ENCODE measurements around the gene CRHBP. TPM values are rescaled to one million over a fixed set of nuclear protein-coding genes. Genes with fewer than 3 reads are reported as not detected.
"Not testable (repeated sequence)": the region's sequence is repeated elsewhere in the genome, so short reads cannot be mapped to it uniquely, and the experiment has no call there.

CRHBP gene, protein sequence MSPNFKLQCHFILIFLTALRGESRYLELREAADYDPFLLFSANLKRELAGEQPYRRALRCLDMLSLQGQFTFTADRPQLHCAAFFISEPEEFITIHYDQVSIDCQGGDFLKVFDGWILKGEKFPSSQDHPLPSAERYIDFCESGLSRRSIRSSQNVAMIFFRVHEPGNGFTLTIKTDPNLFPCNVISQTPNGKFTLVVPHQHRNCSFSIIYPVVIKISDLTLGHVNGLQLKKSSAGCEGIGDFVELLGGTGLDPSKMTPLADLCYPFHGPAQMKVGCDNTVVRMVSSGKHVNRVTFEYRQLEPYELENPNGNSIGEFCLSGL
- total RNA-seq = 1 to 10 TPM in 3 of 4 donors, not detected in 1; 1.3 to 8.1 (median 7.0) TPM

DNA sequence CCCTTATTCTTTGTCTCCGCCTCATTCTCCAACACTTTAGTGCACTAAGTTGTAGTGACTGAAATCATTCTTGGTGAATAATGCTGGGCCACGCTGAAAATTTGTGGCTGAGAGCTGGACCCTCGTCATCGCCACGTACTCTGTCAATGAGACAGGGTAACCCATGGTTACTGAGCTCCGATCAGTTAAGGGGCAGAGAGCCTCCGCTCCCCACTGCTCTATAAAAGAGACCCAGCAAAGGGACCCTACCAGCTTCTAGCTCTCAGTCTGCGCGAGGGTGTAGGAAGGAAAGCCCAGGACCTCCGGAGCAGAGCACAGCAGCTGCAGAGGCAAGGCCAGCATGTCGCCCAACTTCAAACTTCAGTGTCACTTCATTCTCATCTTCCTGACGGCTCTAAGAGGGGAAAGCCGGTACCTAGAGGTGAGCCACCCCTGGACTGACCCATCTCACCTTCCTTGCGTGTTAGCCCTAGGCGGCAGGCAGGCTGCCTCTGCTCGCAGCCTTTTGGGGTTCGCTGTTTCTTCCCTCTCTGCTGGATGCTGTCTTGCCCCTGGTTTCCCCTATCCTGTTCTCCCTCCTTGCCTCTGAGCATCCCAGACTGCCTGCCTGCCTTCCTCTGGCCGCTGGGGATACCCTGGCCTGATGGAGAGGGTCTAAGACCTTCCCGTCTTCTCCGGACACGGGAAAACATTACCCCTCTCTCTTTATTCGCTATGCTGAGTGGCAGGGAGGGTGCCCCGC lies at the start of gene CRHBP:
TSS of gene CRHBP (plus strand) at position 251 of the 742 bp plus-strand sequence. CDS start at position 341, 90 bp downstream.
- TF ChIP-seq, protein P1, sequence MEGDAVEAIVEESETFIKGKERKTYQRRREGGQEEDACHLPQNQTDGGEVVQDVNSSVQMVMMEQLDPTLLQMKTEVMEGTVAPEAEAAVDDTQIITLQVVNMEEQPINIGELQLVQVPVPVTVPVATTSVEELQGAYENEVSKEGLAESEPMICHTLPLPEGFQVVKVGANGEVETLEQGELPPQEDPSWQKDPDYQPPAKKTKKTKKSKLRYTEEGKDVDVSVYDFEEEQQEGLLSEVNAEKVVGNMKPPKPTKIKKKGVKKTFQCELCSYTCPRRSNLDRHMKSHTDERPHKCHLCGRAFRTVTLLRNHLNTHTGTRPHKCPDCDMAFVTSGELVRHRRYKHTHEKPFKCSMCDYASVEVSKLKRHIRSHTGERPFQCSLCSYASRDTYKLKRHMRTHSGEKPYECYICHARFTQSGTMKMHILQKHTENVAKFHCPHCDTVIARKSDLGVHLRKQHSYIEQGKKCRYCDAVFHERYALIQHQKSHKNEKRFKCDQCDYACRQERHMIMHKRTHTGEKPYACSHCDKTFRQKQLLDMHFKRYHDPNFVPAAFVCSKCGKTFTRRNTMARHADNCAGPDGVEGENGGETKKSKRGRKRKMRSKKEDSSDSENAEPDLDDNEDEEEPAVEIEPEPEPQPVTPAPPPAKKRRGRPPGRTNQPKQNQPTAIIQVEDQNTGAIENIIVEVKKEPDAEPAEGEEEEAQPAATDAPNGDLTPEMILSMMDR (IDR thresholded peaks at IDR 0.05) = no peak
- no peak for TF ChIP-seq POLR2A (IDR thresholded peaks at IDR 0.05)
- Histone ChIP-seq H3K27ac (no peak within 1 kb of the TSS), H3K4me3 (peak within 1 kb of the TSS in 1 of 2 donors; percentile 5), H3K9me3 (no peaks in the 10 kb centered on the region), H3K4me1 (no peaks in the 10 kb centered on the region), H3K27me3 (no peaks in the 10 kb centered on the region), H3K36me3 (no peaks in the 10 kb centered on the region)
- intact Hi-C loops (cut with DNase I; ENCODE audit: low total_unique reads) = no loop called here
- no peak for DNase-seq

DNA sequence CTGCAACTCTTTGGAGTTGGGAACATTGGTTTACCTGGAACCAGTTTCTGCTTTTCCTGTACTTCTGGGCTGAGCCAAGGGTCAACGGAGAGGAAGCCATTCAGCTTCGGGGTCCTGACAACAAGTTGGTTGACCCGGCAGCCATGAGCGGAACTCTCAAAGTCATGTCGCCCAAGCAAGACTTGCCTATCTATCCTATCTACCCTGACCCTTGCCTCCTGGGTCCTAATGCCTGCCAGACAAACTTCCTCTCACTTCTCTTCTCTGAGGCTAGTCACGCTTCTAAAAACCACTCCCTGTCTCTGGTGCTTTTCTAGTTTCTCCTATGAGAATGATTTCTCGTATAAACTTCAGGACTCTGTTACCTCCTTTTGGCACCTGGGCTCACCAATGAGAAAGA lies 44.7 kb upstream of the CRHBP start:
- Histone ChIP-seq H3K27ac (no peak overlapping the region), H3K9me3 (no peaks in the 10 kb centered on the region), H3K4me3 (no peak overlapping the region), H3K4me1 (no peaks in the 10 kb centered on the region), H3K27me3 (no peaks in the 10 kb centered on the region), H3K36me3 (no peaks in the 10 kb centered on the region)
- intact Hi-C loops (cut with DNase I; ENCODE audit: low total_unique reads) = no loop called here
- no peak for DNase-seq
- TF ChIP-seq POLR2A (IDR thresholded peaks at IDR 0.05) = no peak
- TF ChIP-seq, protein P1 (IDR thresholded peaks at IDR 0.05) = no peak

DNA sequence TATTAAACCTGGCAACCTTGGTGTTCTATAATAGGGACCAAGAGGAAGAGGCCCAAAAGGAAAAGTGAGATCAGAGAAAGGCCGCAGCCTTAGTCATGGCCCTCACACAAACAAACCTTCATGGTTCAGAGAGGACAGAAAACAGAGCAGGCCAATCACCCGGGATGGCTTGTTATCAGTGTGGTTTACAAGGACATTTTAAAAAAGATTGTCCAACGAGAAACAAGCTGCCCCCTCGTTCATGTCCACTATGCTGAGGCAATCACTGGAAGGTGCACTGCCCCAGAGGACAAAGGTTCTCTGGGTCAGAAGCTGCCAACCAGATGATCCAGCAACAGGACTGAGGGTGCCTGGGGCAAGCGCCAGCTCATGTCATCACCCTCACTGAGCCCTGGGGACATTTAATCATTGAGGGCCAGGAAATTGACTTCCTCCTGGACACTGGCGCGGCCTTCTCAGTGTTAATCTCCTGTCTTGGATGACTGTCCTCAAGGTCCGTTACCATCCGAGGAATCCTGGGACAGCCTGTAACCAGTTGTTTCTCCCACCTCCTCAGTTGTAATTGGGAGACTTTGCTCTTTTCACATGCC lies 42.4 kb upstream of the CRHBP start:
- intact Hi-C loops (cut with DNase I; ENCODE audit: low total_unique reads); H3K4me1 ChIP-seq; H3K9me3 ChIP-seq; H3K27me3 ChIP-seq; H3K27ac ChIP-seq; H3K36me3 ChIP-seq; DNase-seq; H3K4me3 ChIP-seq: not testable (repeated sequence)

DNA sequence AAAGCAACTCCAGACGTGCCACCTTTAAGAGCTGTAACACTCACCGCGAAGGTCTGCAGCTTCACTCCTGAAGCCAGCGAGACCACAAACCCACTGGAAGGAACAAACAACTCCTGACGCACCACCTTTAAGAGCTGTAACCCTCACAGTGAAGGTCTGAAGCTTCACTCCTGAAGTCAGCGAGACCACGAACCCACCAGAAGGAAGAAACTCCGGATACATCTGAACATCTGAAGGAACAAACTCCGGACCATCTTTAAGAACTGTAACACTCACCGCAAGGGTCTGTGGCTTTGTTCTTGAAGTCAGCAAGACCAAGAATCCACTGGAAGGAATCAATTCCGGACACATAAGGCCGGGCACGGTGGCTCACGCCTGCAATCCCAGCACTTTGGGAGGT lies 38.2 kb upstream of the CRHBP start:
- H3K27me3 ChIP-seq; DNase-seq; H3K36me3 ChIP-seq; H3K27ac ChIP-seq; H3K9me3 ChIP-seq; intact Hi-C loops (cut with DNase I; ENCODE audit: low total_unique reads); H3K4me1 ChIP-seq; H3K4me3 ChIP-seq: not testable (repeated sequence)

DNA sequence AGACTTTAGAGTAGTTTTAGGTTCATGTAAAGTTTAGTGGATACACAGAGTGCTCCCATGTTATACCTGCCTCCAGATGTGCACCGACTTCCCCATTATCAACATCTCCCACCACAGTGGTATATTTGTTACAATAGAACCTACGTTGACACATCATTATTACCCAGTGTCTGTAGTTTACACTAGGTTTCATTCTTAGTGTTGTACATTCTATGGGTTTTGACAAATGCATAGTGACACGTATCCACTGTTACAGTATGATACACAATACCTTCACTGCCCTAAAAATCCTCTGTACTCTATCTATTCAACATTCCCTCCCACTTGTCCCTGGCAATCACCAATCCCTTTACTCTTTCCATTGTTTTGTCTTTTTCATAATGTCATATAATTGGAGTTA lies 34.3 kb upstream of the CRHBP start:
- Histone ChIP-seq H3K36me3 (no peaks in the 10 kb centered on the region), H3K27ac (no peak overlapping the region), H3K9me3 (no peaks in the 10 kb centered on the region), H3K27me3 (no peaks in the 10 kb centered on the region), H3K4me3 (no peak overlapping the region), H3K4me1 (no peaks in the 10 kb centered on the region)
- intact Hi-C loops (cut with DNase I; ENCODE audit: low total_unique reads) = no loop called here
- TF ChIP-seq, protein P1 (IDR thresholded peaks at IDR 0.05) = no peak
- no peak for TF ChIP-seq POLR2A (IDR thresholded peaks at IDR 0.05)
- no peak for DNase-seq

DNA sequence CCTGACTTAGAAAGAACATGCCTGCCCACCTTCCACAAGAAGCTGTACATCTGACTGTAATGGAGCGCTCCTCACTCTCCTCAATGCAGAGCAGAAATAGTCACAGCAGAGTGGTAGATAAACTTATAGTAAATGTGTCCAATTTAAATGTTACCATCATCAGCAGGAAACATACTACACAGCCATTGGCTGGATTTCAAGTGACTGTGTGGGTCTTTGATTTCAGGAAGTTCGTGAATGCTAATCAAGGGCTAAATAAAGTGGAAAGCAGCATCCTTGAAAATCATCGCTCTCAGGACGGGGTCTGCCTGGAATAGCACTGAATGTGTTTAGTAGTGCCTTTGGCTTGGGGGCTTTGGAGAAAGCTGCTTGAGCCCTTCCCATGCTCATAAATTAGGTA lies 32.4 kb upstream of the CRHBP start:
- H3K4me3 ChIP-seq = no peak overlapping the region

More for the DNA sequence above, 32.4 kb upstream of the CRHBP start:
- intact Hi-C loops (cut with DNase I; ENCODE audit: low total_unique reads) = no loop called here
- Histone ChIP-seq H3K27me3 (no peaks in the 10 kb centered on the region), H3K4me1 (no peaks in the 10 kb centered on the region), H3K27ac (no peak overlapping the region), H3K36me3 (no peaks in the 10 kb centered on the region), H3K9me3 (no peaks in the 10 kb centered on the region)
- TF ChIP-seq, protein P1 (IDR thresholded peaks at IDR 0.05) = no peak
- TF ChIP-seq POLR2A (IDR thresholded peaks at IDR 0.05) = no peak
- no peak for DNase-seq

Measured in uterus (tissue), 4 donors.